Transverse colon (tissue), 4 donors: ENCODE measurements around the gene CSTB. TPM values are rescaled to one million over a fixed set of nuclear protein-coding genes. Genes with fewer than 3 reads are reported as not detected.

Source experiments
- DNase-seq: peaks from one replicate; pipeline ENCODE4 v3.0.0-alpha.2; 2019
- H3K27ac ChIP-seq, 4 donors: fragments of 200-600 bp; sonication (generic); 2 replicates each; pipeline ENCODE4 v1.5.1; 2016 to 2018; ENCODE audit warnings: inconsistent platforms in 4 of 4
- H3K27me3 ChIP-seq: fragments of 200-600 bp; sonication (generic); 2 replicates; pipeline ENCODE4 v1.5.1; 2017; ENCODE audit warnings: inconsistent platforms
- H3K36me3 ChIP-seq, 4 donors: fragments of 200-600 bp; sonication (generic); 2 replicates each; pipeline ENCODE4 v1.5.1; 2017 to 2019; ENCODE audit warnings: inconsistent platforms in 4 of 4
- H3K4me1 ChIP-seq, 4 donors: fragments of 200-600 bp; sonication (generic); 2 replicates each; pipeline ENCODE4 v1.5.1; 2017 to 2020; ENCODE audit warnings: inconsistent platforms in 4 of 4
- H3K4me3 ChIP-seq, 4 donors: fragments of 200-600 bp; sonication (generic); 1 replicate in 1 of 4; 2 replicates in 3 of 4; pipeline versions ENCODE4 v1.5.1 to v1.6.1; 2017 to 2019; ENCODE audit warnings: inconsistent platforms in 4 of 4
- H3K9me3 ChIP-seq, 2 donors: fragments of 200-600 bp; sonication (generic); 2 replicates each; pipeline ENCODE4 v1.5.1; 2017 to 2019; ENCODE audit warnings: inconsistent platforms in 2 of 2
- CTCF ChIP-seq, 5 experiments: fragments of 200-600 bp in 3 of 5; fragments of 450-650 bp in 2 of 5; sonication (generic) in 3 of 5; IDR thresholded peaks; 1 replicate in 2 of 5; 2 replicates in 3 of 5; pipeline ENCODE4 v1.5.1; 2016 to 2017; ENCODE audit warnings: antibody characterized with exemption in 5 of 5, inconsistent platforms in 3 of 5, mild to moderate bottlenecking in 2 of 5, moderate library complexity in 1 of 5
- EP300 ChIP-seq: sonication (generic); formaldehyde crosslinking; IDR thresholded peaks from one replicate; pipeline ENCODE4 v1.6.1; 2017; ENCODE audit warnings: antibody characterized with exemption, low read depth
- POLR2A ChIP-seq: fragments of 450-650 bp; IDR thresholded peaks from one replicate; pipeline ENCODE4 v1.6.1; 2016; ENCODE audit warnings: antibody characterized with exemption, mild to moderate bottlenecking, moderate library complexity
- POLR2AphosphoS5 ChIP-seq, 3 donors: sonication (generic); formaldehyde crosslinking; IDR thresholded peaks; one replicate each; pipeline ENCODE4 v1.6.1; 2016; ENCODE audit warnings: antibody characterized with exemption in 3 of 3
- WGBS, 2 donors: methylation state at CpG; one replicate each; pipeline ENCODE4 v1.1.5; 2018; ENCODE audit warnings: low coverage in 1 of 2; 5-methylcytosine and 5-hydroxymethylcytosine counted together
- in situ Hi-C, 4 donors: fragments of 200-750 bp; cut with MboI; loops; one replicate each; pipeline versions ENCODE4 v1.15.0 to v1.15.1; 2017; ENCODE audit warnings: low sequenced_read_pairs in 3 of 4, low pct_ligation_motif_present in 1 of 4, low pct_unique_long_range_greater_than_20kb in 1 of 4
- intact Hi-C: fragments of 100-400 bp; cut with DNase I; formaldehyde crosslinking; loops from one replicate; pipeline ENCODE4 v1.15.1; 2023; ENCODE audit warnings: low total_unique reads
- total RNA-seq, 4 donors: library from RNA; depleted of rRNA; stranded (reverse); fragments of >200 nt; gene quantifications; one replicate each; pipeline ENCODE4 v1.1.0, GENCODE V29; 2016

CSTB gene
- total RNA-seq, 4 donors from 2014 or later, result 16.1 to 61.7 (median 19.6) TPM

GRCh38 chr21:43757601-43758000 lies 18.5 kb downstream of the CSTB start:
- peaks cover 0 to 30% (median 13%) of the 10 kb centered on the region in 4 donors for H3K36me3 ChIP-seq
- no peak for TF ChIP-seq POLR2A
- no peak for TF ChIP-seq POLR2AphosphoS5 (IDR thresholded peaks at IDR 0.05)
- no peak for TF ChIP-seq EP300
- no peak for TF ChIP-seq CTCF (IDR thresholded peaks at IDR 0.05)
- H3K4me1 ChIP-seq, result peaks cover 0 to 10% (median 1%) of the 10 kb centered on the region in 4 donors
- H3K9me3 ChIP-seq, result no peaks in the 10 kb centered on the region
- H3K4me3 ChIP-seq, result no peak overlapping the region
- in situ Hi-C loops (no loop called here), intact Hi-C loops (no loop called here)
- DNase-seq, result no peak
- WGBS, 2 donors, result 87% methylated on average over 16 of the region's 16 CpGs; no CpG with 5 or more reads in 1 of the 2 donors
- peak overlapping the region; percentile 61 to 77 (median 74) for H3K27ac ChIP-seq
- H3K27me3 ChIP-seq, result no peaks in the 10 kb centered on the region

GRCh38 chr21:43755820-43756594 lies 20.1 kb downstream of the CSTB start:
- Histone ChIP-seq H3K4me1 (peaks cover 0 to 10% (median 1%) of the 10 kb centered on the region in 4 donors), H3K27ac (no peak overlapping the region), H3K9me3 (no peaks in the 10 kb centered on the region), H3K4me3 (no peak overlapping the region), H3K27me3 (no peaks in the 10 kb centered on the region), H3K36me3 (peaks cover 0 to 30% (median 13%) of the 10 kb centered on the region in 4 donors)
- 95% methylated on average over 37 of the region's 37 CpGs; no CpG with 5 or more reads in 1 of the 2 donors for WGBS, 2 donors
- TF ChIP-seq EP300 (no peak), POLR2AphosphoS5 (IDR thresholded peaks at IDR 0.05) (no peak), CTCF (IDR thresholded peaks at IDR 0.05) (no peak), POLR2A (no peak)
- intact Hi-C loops (no loop called here), in situ Hi-C loops (no loop called here)
- no peak for DNase-seq

GRCh38 chr21:43754948-43755781 lies 20.9 kb downstream of the CSTB start:
- H3K9me3 ChIP-seq, result no peaks in the 10 kb centered on the region
- peaks cover 0 to 10% (median 1%) of the 10 kb centered on the region in 4 donors for H3K4me1 ChIP-seq
- TF ChIP-seq POLR2AphosphoS5 (IDR thresholded peaks at IDR 0.05), result no peak
- no peak for TF ChIP-seq CTCF (IDR thresholded peaks at IDR 0.05)
- TF ChIP-seq POLR2A, result no peak
- no peak for TF ChIP-seq EP300
- H3K36me3 ChIP-seq, result peaks cover 0 to 30% (median 14%) of the 10 kb centered on the region in 4 donors
- in situ Hi-C loops, result no loop called here
- WGBS, 2 donors, result 86% methylated on average over 26 of the region's 26 CpGs; no CpG with 5 or more reads in 1 of the 2 donors
- intact Hi-C loops, result no loop called here
- H3K27me3 ChIP-seq, result no peaks in the 10 kb centered on the region
- DNase-seq, result no peak
- H3K27ac ChIP-seq, result no peak overlapping the region
- no peak overlapping the region for H3K4me3 ChIP-seq

- peaks cover 0 to 7% (median 1%) of the 10 kb centered on the region in 4 donors for H3K4me1 ChIP-seq
- 97 to 98% methylated on average over 5 to 16 of the region's 16 CpGs for WGBS, 2 donors
- intact Hi-C loops (no loop called here), in situ Hi-C loops (no loop called here)
- no peaks in the 10 kb centered on the region for H3K27me3 ChIP-seq
- TF ChIP-seq EP300, result no peak
- TF ChIP-seq POLR2AphosphoS5 (IDR thresholded peaks at IDR 0.05), result no peak
- no peak for TF ChIP-seq CTCF (IDR thresholded peaks at IDR 0.05)
- TF ChIP-seq POLR2A, result no peak
- H3K4me3 ChIP-seq, result no peak overlapping the region
- H3K27ac ChIP-seq, result no peak overlapping the region
- no peak for DNase-seq
- H3K36me3 ChIP-seq, result peaks cover 0 to 41% (median 13%) of the 10 kb centered on the region in 4 donors
- no peaks in the 10 kb centered on the region for H3K9me3 ChIP-seq
These were observed 22.7 kb downstream of the CSTB start for GRCh38 chr21:43753439-43753799.
